Nucleus accumbens (tissue), 56 donors: ENCODE results near the gene ATP5IF1.

Source experiments
- DNase-seq, 56 donors: peaks; one replicate each; lab custom pipeline; 2025; lab: John Stamatoyannopoulos, UW

ATP5IF1 gene

GRCh38 chr1:28259934-28260802 lies 24.2 kb downstream of the ATP5IF1 start:
- peak in 43 of 56 donors; percentile 5 to 59 (median 36) for DNase-seq

- DNase-seq, result no peak
Measured at GRCh38 chr1:28260803-28261174, 24.9 kb downstream of the ATP5IF1 start.

GRCh38 chr1:28264897-28265296 lies 29.0 kb downstream of the ATP5IF1 start:
- DNase-seq, result no peak

GRCh38 chr1:28265577-28265976 lies 29.7 kb downstream of the ATP5IF1 start:
- DNase-seq, result no peak

- no peak for DNase-seq
Measured at GRCh38 chr1:28266920-28267322, 31.0 kb downstream of the ATP5IF1 start.

GRCh38 chr1:28267633-28268032 lies 31.7 kb downstream of the ATP5IF1 start:
- DNase-seq, result no peak

GRCh38 chr1:28269529-28269928 lies 33.6 kb downstream of the ATP5IF1 start:
- DNase-seq, result no peak

GRCh38 chr1:28272215-28272852 lies 36.4 kb downstream of the ATP5IF1 start:
- no peak for DNase-seq

- DNase-seq, result no peak
Measured at GRCh38 chr1:28273216-28273860, 37.4 kb downstream of the ATP5IF1 start.

- DNase-seq, result no peak
Measured at GRCh38 chr1:28278763-28279162, 42.8 kb downstream of the ATP5IF1 start.

GRCh38 chr1:28279721-28280120 lies 43.8 kb downstream of the ATP5IF1 start:
- no peak for DNase-seq

GRCh38 chr1:28280501-28280900 lies 44.6 kb downstream of the ATP5IF1 start:
- DNase-seq, result no peak

- DNase-seq, result no peak
Measured at GRCh38 chr1:28280977-28281381, 45.1 kb downstream of the ATP5IF1 start.

- DNase-seq, result no peak
Measured at GRCh38 chr1:28281608-28282425, 45.9 kb downstream of the ATP5IF1 start.

- DNase-seq, result no peak
Measured at GRCh38 chr1:28282426-28283407, 46.8 kb downstream of the ATP5IF1 start.

- no peak for DNase-seq
Measured at GRCh38 chr1:28286111-28286510, 50.2 kb downstream of the ATP5IF1 start.
